Measurements from ENCODE around the gene CLEC7A. TPM values are rescaled to one million over a fixed set of nuclear protein-coding genes. Genes with fewer than 3 reads are reported as not detected.

CLEC7A gene
- polyA plus RNA-seq, 2 of the 4 experiments (the other 2 are of a cell fraction): not detected

- Histone ChIP-seq H3K4me1 (peaks cover 10% of the 10 kb centered on the region; the same call in 2 of the 3 replicates), H3K4me2 (no peak overlapping the region), H3K9me3 (no peaks in the 10 kb centered on the region), H3K27ac (no peak overlapping the region), H3K4me3 (no peak overlapping the region)
- CTCF ChIA-PET: interaction anchor here (0.9 to 1.6 kb wide), 3 partner anchors 10 to 384 kb away, joined by 3 to 6 read pairs (median 5); no protein-coding TSS in a partner anchor
- POLR2A ChIA-PET: no interaction called here
- TF ChIP-seq FOSL2 (IDR thresholded peaks at IDR 0.05): no peak
- TF ChIP-seq FOSL2 (CRISPR knock-in tag; IDR thresholded peaks at IDR 0.05): no peak
- TF ChIP-seq KDM5A (IDR thresholded peaks at IDR 0.05): no peak
- no peak for TF ChIP-seq TP53 (CRISPR knock-in tag; IDR thresholded peaks at IDR 0.05)
- TF ChIP-seq RAD21 (conservative IDR thresholded peaks at IDR 0.05 in 1 of 2, IDR thresholded peaks at IDR 0.05 in 1 of 2): no peak
- no peak for TF ChIP-seq NFE2L2 (conservative IDR thresholded peaks at IDR 0.05; ENCODE audit: low read length)
- no peak for TF ChIP-seq RCOR1 (IDR thresholded peaks at IDR 0.05; ENCODE audit: low read depth, low read length)
- no peak for TF ChIP-seq RFX5 (IDR thresholded peaks at IDR 0.05)
- TF ChIP-seq MAFK (IDR thresholded peaks at IDR 0.05; ENCODE audit: partially characterized antibody): no peak
- TF ChIP-seq JUN (IDR thresholded peaks at IDR 0.05): no peak
- no peak for TF ChIP-seq E2F6 (IDR thresholded peaks at IDR 0.05; ENCODE audit: borderline replicate concordance, low read depth)
- no peak for TF ChIP-seq CBX8 (IDR thresholded peaks at IDR 0.05)
- no peak for TF ChIP-seq NPAS2 (CRISPR knock-in tag; IDR thresholded peaks at IDR 0.05; ENCODE audit: borderline replicate concordance)
- TF ChIP-seq, protein P1, sequence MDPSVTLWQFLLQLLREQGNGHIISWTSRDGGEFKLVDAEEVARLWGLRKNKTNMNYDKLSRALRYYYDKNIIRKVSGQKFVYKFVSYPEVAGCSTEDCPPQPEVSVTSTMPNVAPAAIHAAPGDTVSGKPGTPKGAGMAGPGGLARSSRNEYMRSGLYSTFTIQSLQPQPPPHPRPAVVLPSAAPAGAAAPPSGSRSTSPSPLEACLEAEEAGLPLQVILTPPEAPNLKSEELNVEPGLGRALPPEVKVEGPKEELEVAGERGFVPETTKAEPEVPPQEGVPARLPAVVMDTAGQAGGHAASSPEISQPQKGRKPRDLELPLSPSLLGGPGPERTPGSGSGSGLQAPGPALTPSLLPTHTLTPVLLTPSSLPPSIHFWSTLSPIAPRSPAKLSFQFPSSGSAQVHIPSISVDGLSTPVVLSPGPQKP (IDR thresholded peaks at IDR 0.05; ENCODE audit: low read depth, low read length): no peak
- TF ChIP-seq EP300 (IDR thresholded peaks at IDR 0.05): no peak
- TF ChIP-seq FOXS1 (CRISPR knock-in tag; IDR thresholded peaks at IDR 0.05): no peak
- TF ChIP-seq, protein P2, sequence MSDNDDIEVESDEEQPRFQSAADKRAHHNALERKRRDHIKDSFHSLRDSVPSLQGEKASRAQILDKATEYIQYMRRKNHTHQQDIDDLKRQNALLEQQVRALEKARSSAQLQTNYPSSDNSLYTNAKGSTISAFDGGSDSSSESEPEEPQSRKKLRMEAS (IDR thresholded peaks at IDR 0.05): no peak
- no peak for DNase-seq (ENCODE audit: low read depth in 1 of 2, low spot score in 1 of 2)
- WGBS (ENCODE audit: missing lambda C conversion rate): 67% methylated on average over 4 of the region's 4 CpGs
- FAIRE-seq: no peak
- no peak for ATAC-seq
Observed at GRCh38 chr12:10135126-10135525, 5.1 kb upstream of the CLEC7A start.

DNA sequence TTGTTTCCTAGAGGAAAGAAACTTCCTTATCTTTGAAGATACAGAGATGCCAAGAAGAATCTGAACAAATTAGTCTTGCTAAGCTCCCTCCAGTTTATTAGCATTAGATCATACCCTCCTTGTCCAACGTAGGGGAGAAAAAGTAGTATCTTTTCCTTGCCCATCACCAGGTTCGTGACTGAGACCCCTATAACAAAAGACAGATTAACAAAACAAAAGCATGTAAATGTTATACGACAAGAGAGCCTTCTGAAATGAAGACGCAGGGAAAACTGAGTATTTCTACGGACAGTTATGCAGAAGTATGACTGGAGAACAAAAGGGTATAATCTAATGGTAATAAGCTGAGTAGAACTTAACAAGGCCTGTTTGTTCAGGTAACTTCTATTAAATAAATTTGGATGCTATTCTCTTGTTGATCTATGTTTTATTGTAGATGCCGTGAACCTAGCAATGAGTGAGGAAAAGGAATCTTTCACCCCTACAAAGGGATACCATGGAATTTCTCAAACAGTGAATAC is 2.9 kb upstream of the CLEC7A start:
- TF ChIP-seq KDM1A (IDR thresholded peaks at IDR 0.05; ENCODE audit: low read depth): no peak
- no peak for TF ChIP-seq CBX2 (IDR thresholded peaks at IDR 0.05; ENCODE audit: borderline replicate concordance, low read depth)
- no peak for TF ChIP-seq ZNF302 (CRISPR knock-in tag; IDR thresholded peaks at IDR 0.05)
- TF ChIP-seq MYC (IDR thresholded peaks at IDR 0.05; ENCODE audit: borderline replicate concordance, low read length): no peak
- no peak for TF ChIP-seq EP300 (IDR thresholded peaks at IDR 0.05)
- no peak for TF ChIP-seq BHLHE40 (IDR thresholded peaks at IDR 0.05; ENCODE audit: low read depth, low read length)
- TF ChIP-seq POLR2A (IDR thresholded peaks at IDR 0.05; ENCODE audit: low read length): no peak
- TF ChIP-seq RAD21 (conservative IDR thresholded peaks at IDR 0.05 in 1 of 2, IDR thresholded peaks at IDR 0.05 in 1 of 2): no peak
- TF ChIP-seq FOSB (CRISPR knock-in tag; IDR thresholded peaks at IDR 0.05): no peak
- TF ChIP-seq PBX3 (IDR thresholded peaks at IDR 0.05): no peak
- TF ChIP-seq, protein P3, sequence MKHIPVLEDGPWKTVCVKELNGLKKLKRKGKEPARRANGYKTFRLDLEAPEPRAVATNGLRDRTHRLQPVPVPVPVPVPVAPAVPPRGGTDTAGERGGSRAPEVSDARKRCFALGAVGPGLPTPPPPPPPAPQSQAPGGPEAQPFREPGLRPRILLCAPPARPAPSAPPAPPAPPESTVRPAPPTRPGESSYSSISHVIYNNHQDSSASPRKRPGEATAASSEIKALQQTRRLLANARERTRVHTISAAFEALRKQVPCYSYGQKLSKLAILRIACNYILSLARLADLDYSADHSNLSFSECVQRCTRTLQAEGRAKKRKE (CRISPR knock-in tag; IDR thresholded peaks at IDR 0.05; ENCODE audit: low read depth): no peak
- TF ChIP-seq GATA3 (IDR thresholded peaks at IDR 0.05; ENCODE audit: borderline replicate concordance): no peak
- TF ChIP-seq CHD4 (IDR thresholded peaks at IDR 0.05; ENCODE audit: borderline replicate concordance): no peak
- TF ChIP-seq POLR2AphosphoS2 (conservative IDR thresholded peaks at IDR 0.05; ENCODE audit: low read length): no peak
- no peak for TF ChIP-seq JUN (IDR thresholded peaks at IDR 0.05)
- TF ChIP-seq ZSCAN20 (CRISPR knock-in tag; IDR thresholded peaks at IDR 0.05): no peak
- no peak for TF ChIP-seq RCOR1 (IDR thresholded peaks at IDR 0.05; ENCODE audit: low read depth, low read length)
- Histone ChIP-seq H3K27ac (peak overlapping the region in 1 of 2 experiments; percentile 73; a peak in 3 of 6 replicates), H3K4me3 (no peak overlapping the region), H3K4me2 (no peak overlapping the region), H3K9me3 (no peaks in the 10 kb centered on the region), H3K4me1 (peaks cover 10% of the 10 kb centered on the region; the same call in 2 of the 3 replicates)
- DNase-seq (ENCODE audit: low read depth in 1 of 2, low spot score in 1 of 2) (no peak), FAIRE-seq (no peak), ATAC-seq (no peak)
- ChIA-PET CTCF (interaction anchor here (1.0 to 1.4 kb wide), 3 partner anchors 20 to 382 kb away, joined by 3 to 5 read pairs (median 3); no protein-coding TSS in a partner anchor), POLR2A (no interaction called here)
- WGBS (ENCODE audit: missing lambda C conversion rate): 80% methylated on average over 6 of the region's 6 CpGs
